ENCODE measurements around the gene ALG1L2. TPM values are rescaled to one million over a fixed set of nuclear protein-coding genes. Genes with fewer than 3 reads are reported as not detected.
"Not testable (repeated sequence)": the region's sequence is repeated elsewhere in the genome, so short reads cannot be mapped to it uniquely, and the experiment has no call there.

ALG1L2 gene
- total and polyA plus RNA-seq, 2 of the 8 experiments (the other 6 are each of a cell fraction or from before 2014, with no cell fraction given), result 0.15 to 1.7 TPM

DNA sequence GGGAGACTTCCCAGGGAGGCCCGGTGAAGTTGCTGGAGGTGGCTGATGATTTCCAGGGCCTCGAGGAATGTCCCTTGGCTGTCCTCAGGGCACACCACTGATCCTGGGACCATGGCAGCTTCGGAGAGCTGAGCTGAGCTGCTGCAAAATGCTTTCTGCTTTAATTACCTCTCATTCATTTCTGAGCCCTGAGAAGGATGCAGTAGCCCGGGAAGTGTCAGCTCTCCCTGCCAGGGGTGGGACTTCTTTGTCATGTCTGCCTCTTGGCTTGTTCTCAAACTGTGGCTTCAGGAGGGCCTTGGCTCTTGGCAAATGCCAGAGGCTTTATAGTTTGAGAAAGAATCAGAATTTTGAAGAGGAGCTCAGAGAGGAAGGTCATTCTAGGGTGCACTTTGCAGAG is 28.7 kb upstream of the ALG1L2 start:
- H3K23ac ChIP-seq (ENCODE audit: insufficient read length); H2AK5ac ChIP-seq (ENCODE audit: low read depth, low read length); H4K91ac ChIP-seq (replicated peaks; ENCODE audit: insufficient read length, low read length); H3K4me1 ChIP-seq (replicated peaks in 1 of 4; ENCODE audit: control insufficient read depth in 3 of 4, insufficient read depth in 4 of 4, low read length in 3 of 4); H3K4ac ChIP-seq (replicated peaks; ENCODE audit: insufficient read length, low read depth, low read length); H2BK120ac ChIP-seq (replicated peaks; ENCODE audit: low read depth, low read length); POLR2A ChIA-PET (ENCODE audit: partially characterized antibody); H3K36me3 ChIP-seq (ENCODE audit: control insufficient read depth in 2 of 4, insufficient read depth in 4 of 4, low read length in 3 of 4); H3K14ac ChIP-seq (ENCODE audit: insufficient read length); H2BK5ac ChIP-seq (ENCODE audit: low read depth, low read length); H3K27me3 ChIP-seq (replicated peaks in 1 of 4; ENCODE audit: control insufficient read depth in 3 of 4, extremely low read depth in 1 of 4, insufficient read depth in 3 of 4, low read length in 3 of 4); H3K23me2 ChIP-seq (ENCODE audit: low read depth, low read length); H3K79me1 ChIP-seq (ENCODE audit: low read depth, low read length); H3K9me3 ChIP-seq (ENCODE audit: insufficient read depth in 2 of 2, low read depth in 1 of 2, low read length in 1 of 2); H4K8ac ChIP-seq (ENCODE audit: extremely low read depth, insufficient read depth, low read length); H4K5ac ChIP-seq (ENCODE audit: insufficient read length, low read depth, low read length); H2BK20ac ChIP-seq (ENCODE audit: low read length); H2BK12ac ChIP-seq (ENCODE audit: low read depth, low read length); H4K20me1 ChIP-seq (replicated peaks in 1 of 2; ENCODE audit: control insufficient read depth in 1 of 2, insufficient read depth in 2 of 2, low read length in 2 of 2); H3K9ac ChIP-seq (replicated peaks in 1 of 4; ENCODE audit: extremely low read depth in 1 of 4, low read depth in 3 of 4, low read length in 3 of 4); CTCF ChIA-PET (ENCODE audit: partially characterized antibody); FAIRE-seq; H3K27ac ChIP-seq (ENCODE audit: low read depth, low read length); H3K4me2 ChIP-seq (ENCODE audit: insufficient read depth in 1 of 2, low read depth in 2 of 2, low read length in 2 of 2); H3K79me2 ChIP-seq (ENCODE audit: control insufficient read depth in 1 of 2, insufficient read depth in 2 of 2, low read length in 2 of 2); H3K56ac ChIP-seq (replicated peaks; ENCODE audit: insufficient read length, low read depth, low read length); H2BK15ac ChIP-seq (ENCODE audit: low read length); H2AFZ ChIP-seq (ENCODE audit: low read length); DNase-seq (ENCODE audit: low read depth in 1 of 2, low spot score in 2 of 2); H3K18ac ChIP-seq (ENCODE audit: extremely low read depth, low read length); H3K4me3 ChIP-seq (ENCODE audit: extremely low read depth in 1 of 4, insufficient read depth in 2 of 4, low read depth in 3 of 4, low read length in 4 of 4): not testable (repeated sequence)
- 100% methylated on average over 1 of the region's 4 CpGs; no CpG with 5 or more reads in 1 of the 2 experiments for WGBS, 2 experiments (ENCODE audit: extremely low coverage in 1 of 2, insufficient coverage in 1 of 2, insufficient read length in 1 of 2, insufficient replicate concordance in 2 of 2, low coverage in 1 of 2, low lambda C conversion rate in 2 of 2, missing lambda C conversion rate in 1 of 2)

DNA sequence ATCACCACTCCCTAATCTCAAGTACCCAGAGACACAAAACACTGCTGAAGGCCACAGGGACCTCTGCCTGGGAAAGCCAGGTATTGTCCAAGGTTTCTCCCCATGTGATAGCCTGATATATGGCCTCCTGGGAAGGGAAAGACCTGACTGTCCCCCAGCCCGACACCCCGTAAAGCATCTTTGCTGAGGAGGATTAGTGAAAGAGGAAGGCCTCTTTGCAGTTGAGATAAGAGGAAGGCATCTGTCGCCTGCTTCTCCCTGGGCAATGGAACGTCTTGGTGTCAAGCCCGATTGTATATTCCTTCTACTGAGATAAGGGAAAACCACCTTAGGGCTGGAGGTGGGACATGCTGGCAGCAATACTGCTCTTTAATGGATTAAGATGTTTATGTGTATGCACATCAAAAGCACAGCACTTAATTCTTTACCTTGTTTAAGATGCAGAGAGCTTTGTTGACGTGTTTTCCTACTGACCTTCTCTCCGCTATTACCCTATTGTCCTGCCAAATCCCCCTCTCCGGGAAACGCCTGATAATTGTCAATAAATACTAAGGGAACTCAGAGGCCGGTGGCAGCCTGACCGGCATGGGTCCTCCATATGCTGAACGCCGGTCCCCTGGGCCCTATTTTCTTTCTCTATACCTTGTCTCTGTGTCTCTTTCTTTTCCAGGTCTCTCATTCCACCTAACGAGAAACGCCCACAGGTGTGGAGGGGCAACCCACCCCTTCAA is 23.9 kb upstream of the ALG1L2 start:
- H3K18ac ChIP-seq (ENCODE audit: extremely low read depth, low read length); H3K9me3 ChIP-seq (ENCODE audit: insufficient read depth in 2 of 2, low read depth in 1 of 2, low read length in 1 of 2); H4K91ac ChIP-seq (replicated peaks; ENCODE audit: insufficient read length, low read length); H3K9ac ChIP-seq (replicated peaks in 1 of 4; ENCODE audit: extremely low read depth in 1 of 4, low read depth in 3 of 4, low read length in 3 of 4); H3K14ac ChIP-seq (ENCODE audit: insufficient read length); H3K4me2 ChIP-seq (ENCODE audit: insufficient read depth in 1 of 2, low read depth in 2 of 2, low read length in 2 of 2); H3K79me2 ChIP-seq (ENCODE audit: control insufficient read depth in 1 of 2, insufficient read depth in 2 of 2, low read length in 2 of 2); H3K4ac ChIP-seq (replicated peaks; ENCODE audit: insufficient read length, low read depth, low read length); FAIRE-seq; DNase-seq (ENCODE audit: low read depth in 1 of 2, low spot score in 2 of 2); H2AK5ac ChIP-seq (ENCODE audit: low read depth, low read length); H3K79me1 ChIP-seq (ENCODE audit: low read depth, low read length); H2BK120ac ChIP-seq (replicated peaks; ENCODE audit: low read depth, low read length); H2BK5ac ChIP-seq (ENCODE audit: low read depth, low read length); POLR2A ChIA-PET (ENCODE audit: partially characterized antibody); H3K27me3 ChIP-seq (replicated peaks in 1 of 4; ENCODE audit: control insufficient read depth in 3 of 4, extremely low read depth in 1 of 4, insufficient read depth in 3 of 4, low read length in 3 of 4); H3K23ac ChIP-seq (ENCODE audit: insufficient read length); CTCF ChIA-PET (ENCODE audit: partially characterized antibody); H3K56ac ChIP-seq (replicated peaks; ENCODE audit: insufficient read length, low read depth, low read length); H3K36me3 ChIP-seq (ENCODE audit: control insufficient read depth in 2 of 4, insufficient read depth in 4 of 4, low read length in 3 of 4); H4K5ac ChIP-seq (ENCODE audit: insufficient read length, low read depth, low read length); H2BK15ac ChIP-seq (ENCODE audit: low read length); H4K20me1 ChIP-seq (replicated peaks in 1 of 2; ENCODE audit: control insufficient read depth in 1 of 2, insufficient read depth in 2 of 2, low read length in 2 of 2); H4K8ac ChIP-seq (ENCODE audit: extremely low read depth, insufficient read depth, low read length); H3K23me2 ChIP-seq (ENCODE audit: low read depth, low read length); H3K4me3 ChIP-seq (ENCODE audit: extremely low read depth in 1 of 4, insufficient read depth in 2 of 4, low read depth in 3 of 4, low read length in 4 of 4); H2AFZ ChIP-seq (ENCODE audit: low read length); H3K4me1 ChIP-seq (replicated peaks in 1 of 4; ENCODE audit: control insufficient read depth in 3 of 4, insufficient read depth in 4 of 4, low read length in 3 of 4); H3K27ac ChIP-seq (ENCODE audit: low read depth, low read length); H2BK12ac ChIP-seq (ENCODE audit: low read depth, low read length); H2BK20ac ChIP-seq (ENCODE audit: low read length): not testable (repeated sequence)
- 88% methylated on average over 8 of the region's 15 CpGs; no CpG with 5 or more reads in 1 of the 2 experiments for WGBS, 2 experiments (ENCODE audit: extremely low coverage in 1 of 2, insufficient coverage in 1 of 2, insufficient read length in 1 of 2, insufficient replicate concordance in 2 of 2, low coverage in 1 of 2, low lambda C conversion rate in 2 of 2, missing lambda C conversion rate in 1 of 2)
